ENCODE measurements around the gene ENKD1.

The ENKD1 gene

DNA sequence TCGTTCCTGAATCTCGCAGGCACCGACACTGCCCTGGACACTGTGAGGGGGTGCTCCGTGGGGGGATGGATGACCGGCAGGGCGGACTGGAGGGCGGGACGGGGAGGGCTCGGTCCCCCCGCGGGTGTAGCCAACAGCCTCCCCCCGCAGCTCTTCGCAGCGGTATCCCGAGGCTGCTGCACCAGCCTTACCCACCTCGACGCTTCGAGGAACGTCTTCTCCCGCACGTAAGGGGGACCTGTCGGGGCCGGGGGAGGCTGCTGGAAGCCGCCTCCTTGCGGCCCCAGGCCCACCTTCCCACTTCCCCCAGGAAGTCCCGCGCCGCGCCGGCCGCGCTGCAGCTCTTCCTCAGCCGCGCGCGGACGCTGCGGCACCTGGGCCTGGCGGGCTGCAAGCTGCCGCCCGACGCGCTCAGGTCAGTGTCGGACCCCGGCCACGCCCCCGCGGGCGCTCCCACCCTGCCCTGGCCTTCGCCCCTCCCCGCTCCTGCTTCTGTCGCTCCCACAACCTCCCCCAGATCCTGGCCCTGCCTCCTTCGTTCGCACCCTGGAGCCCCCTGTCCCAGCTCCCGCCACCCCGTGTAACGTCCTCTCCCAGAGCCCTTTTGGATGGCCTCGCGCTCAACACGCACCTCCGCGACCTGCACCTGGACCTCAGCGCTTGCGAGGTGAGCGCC is 18.3 kb downstream of the ENKD1 start:
- DNase-seq = no peak

- DNase-seq = no peak
Observed at GRCh38 chr16:67647681-67648080, 18.9 kb downstream of the ENKD1 start.

GRCh38 chr16:67647111-67647651 is 19.4 kb downstream of the ENKD1 start:
- no peak for DNase-seq

- DNase-seq = no peak
Observed at GRCh38 chr16:67645397-67646121, 21.0 kb downstream of the ENKD1 start.

DNA sequence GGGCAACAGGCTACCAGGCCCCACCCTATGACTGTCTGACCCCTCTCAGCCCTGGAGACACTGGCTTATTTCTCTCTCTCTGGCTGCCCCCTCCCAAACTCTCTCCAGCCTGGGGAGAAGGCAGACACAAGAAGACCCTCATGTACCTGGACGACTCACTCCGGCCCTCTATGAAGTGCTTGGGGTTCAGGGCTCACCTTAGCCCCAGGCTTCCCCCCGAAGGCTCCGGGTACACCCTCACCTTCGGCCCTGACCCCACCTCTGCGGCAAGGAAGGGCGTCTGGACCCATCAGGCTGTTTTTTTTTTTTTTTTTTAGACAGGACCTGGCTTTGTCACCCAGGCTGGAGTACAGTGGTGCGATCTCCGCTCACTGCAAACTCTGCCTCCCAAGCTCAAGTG is 22.5 kb downstream of the ENKD1 start:
- no peak for DNase-seq

- no peak for DNase-seq
Observed at GRCh38 chr16:67641779-67642708, 24.5 kb downstream of the ENKD1 start.

- no peak for DNase-seq
Observed at GRCh38 chr16:67637625-67638024, 28.9 kb downstream of the ENKD1 start.

DNA sequence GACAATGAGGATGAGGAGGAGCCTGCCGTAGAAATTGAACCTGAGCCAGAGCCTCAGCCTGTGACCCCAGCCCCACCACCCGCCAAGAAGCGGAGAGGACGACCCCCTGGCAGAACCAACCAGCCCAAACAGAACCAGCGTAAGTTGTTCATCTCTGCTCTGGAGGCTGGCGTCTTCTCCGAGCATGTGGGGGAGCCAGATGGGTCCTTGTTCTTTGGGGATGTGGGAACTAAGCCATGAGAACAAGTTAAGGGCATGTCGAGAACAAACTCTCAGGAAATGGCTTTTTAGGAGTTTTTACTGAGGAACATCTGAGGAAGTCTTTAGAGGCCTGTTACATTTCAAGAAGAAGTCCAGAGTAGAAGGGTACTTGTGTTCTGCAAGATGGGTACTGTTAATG is 29.8 kb downstream of the ENKD1 start:
- no peak for DNase-seq

GRCh38 chr16:67632415-67633172 is 34.0 kb downstream of the ENKD1 start:
- DNase-seq = no peak

DNA sequence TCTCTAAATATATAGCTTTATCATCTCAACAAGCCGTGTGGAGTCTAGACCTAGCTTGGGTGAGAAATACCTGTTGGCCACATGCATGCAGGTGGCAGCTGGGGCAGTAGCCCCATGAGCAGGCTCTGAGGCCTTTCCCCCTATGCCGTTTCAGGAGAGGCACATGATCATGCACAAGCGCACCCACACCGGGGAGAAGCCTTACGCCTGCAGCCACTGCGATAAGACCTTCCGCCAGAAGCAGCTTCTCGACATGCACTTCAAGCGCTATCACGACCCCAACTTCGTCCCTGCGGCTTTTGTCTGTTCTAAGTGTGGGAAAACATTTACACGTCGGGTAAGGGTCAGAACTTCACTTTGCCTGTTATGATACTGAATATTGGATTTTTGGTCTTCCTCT is 38.3 kb downstream of the ENKD1 start:
- no peak for DNase-seq

DNA sequence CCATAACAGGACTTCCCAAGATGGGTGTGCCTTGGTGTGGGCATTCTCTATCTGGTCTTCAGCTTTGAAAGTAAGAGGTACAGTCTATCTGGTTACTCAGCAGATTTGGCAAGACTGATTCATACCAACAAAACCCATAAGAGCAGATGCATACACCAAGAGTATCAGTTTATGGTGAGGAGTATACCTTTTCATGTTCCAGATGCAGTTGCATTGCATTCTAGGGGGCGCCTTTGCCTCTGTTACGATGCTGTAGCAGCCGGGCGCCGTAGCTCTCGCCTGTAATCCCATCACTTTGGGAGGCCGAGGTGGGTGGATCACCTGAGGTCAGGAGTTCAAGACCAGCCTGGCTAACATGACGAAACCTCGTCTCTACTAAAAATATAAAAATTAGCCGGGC is 52.7 kb downstream of the ENKD1 start:
- no peak for DNase-seq
